ENCODE measurements around the gene PGAP6.
"Not testable (repeated sequence)": the region's sequence is repeated elsewhere in the genome, so short reads cannot be mapped to it uniquely, and the experiment has no call there.

The PGAP6 gene

DNA sequence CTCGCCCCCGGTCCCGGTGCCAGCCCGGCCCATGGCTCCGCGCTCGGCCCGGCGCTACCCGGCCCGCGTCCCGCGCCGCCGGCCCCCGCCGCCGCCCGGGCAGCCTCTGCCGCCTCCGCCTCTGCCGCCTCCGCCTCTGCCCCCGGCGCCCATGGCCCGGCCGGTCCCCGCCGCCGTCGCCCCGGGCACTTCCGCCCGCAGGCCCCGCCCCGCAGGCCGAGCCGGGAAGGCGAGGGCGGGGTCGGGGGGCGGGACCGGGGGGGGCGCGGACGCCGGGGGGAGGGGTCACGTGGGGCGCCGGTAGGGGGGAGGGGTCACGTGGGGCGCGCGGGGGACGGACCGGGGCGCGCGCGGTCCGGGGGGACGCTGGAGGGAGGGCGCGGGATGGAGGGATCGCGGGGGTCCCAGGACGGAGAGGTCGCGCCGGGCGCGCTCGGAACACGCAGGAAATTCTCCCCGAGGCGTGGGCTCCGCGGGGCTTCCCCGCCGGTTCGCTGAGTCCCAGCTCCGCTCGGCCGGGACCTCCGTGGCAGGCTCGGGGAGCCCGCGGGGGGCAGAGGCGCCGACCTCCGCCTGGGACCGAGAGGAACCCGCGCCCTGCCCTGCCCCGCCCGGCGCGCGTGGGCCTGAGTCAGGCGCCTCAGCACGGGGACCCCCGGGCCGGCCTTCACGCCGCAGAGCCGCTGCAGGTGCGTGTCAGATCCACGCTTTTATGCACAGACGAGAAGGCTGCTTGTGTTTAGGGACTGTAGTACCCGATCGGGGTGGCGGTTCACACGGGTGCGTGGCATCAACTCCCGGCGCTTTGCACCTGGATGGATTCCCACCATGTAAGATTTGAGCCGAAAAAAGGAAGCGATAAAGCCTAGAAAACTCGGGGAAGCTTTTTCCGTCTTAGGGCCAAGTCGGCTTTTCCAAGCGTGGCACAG lies at the start of gene PGAP6:
PGAP6 (minus strand) TSS at position 190 of the 929 bp plus-strand sequence; CDS start at position 33, 157 bp downstream.
- peak; percentile 69 for DNase-seq (ENCODE audit: low read depth)

- DNase-seq (ENCODE audit: low read depth), result no peak
Measured at GRCh38 chr16:430904-431303, 49.1 kb upstream of the PGAP6 start.

- DNase-seq (ENCODE audit: low read depth), result no peak
Measured at GRCh38 chr16:427250-427649, 45.5 kb upstream of the PGAP6 start.

GRCh38 chr16:426906-427249 lies 45.1 kb upstream of the PGAP6 start:
- DNase-seq (ENCODE audit: low read depth), result no peak

GRCh38 chr16:426115-426905 lies 44.5 kb upstream of the PGAP6 start:
- no peak for DNase-seq (ENCODE audit: low read depth)

GRCh38 chr16:425740-426114 lies 43.9 kb upstream of the PGAP6 start:
- no peak for DNase-seq (ENCODE audit: low read depth)

- peak; percentile 72 for DNase-seq (ENCODE audit: low read depth)
Measured at GRCh38 chr16:425082-425718, 43.4 kb upstream of the PGAP6 start, which contains the start of gene RAB11FIP3. Gene RAB11FIP3 (plus strand): TSS chr16:425649. CDS start chr16:426007, 358 bp downstream.

GRCh38 chr16:424623-425081 lies 42.9 kb upstream of the PGAP6 start:
- no peak for DNase-seq (ENCODE audit: low read depth)

DNA sequence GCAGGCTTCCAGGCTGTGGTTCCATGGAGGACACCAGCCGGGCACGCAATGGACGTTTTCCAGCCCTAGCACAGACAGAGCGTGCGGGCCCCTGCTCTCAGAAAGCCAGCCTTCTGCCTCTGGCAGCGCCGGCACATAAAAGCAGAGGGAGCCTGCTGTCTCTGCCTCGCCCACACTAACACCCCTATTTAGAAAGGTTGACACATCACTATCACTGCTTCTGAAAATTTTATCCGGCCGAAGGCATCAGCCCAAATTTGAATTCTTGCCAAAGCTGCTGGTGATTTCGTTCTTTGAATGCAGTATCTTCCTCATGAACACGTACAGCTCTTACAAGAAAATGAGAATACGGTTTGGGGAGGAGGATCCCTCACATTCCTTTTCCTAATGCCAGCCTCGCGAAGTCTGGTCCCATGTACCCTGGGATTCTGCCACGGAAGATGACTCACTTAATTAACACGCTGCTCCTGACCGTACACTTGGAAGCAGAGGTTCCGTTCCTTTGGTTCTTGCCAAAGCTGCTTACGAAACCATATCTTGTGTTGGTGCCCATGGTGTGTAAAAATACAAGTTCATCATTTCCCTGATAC lies 42.4 kb upstream of the PGAP6 start:
- DNase-seq (ENCODE audit: low read depth), result no peak

DNA sequence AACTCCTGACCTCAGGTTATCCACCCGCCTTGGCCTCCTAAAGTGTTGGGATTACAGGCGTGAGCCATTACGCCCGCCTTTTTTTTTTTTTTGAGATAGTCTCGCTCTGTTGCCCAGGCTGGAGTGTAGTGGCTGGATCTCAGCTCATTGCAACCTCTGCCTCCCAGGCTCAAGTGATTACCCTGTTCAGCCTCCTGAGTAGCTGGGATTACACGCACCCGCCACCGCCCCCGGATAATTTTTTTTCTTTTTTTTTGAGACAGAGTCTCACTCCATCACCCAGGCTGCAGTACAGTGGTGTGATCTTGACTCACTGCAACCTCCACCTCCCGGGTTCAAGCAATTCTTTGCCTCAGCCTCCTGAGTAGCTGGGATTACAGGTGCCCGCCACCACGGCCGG lies 40.4 kb upstream of the PGAP6 start:
- DNase-seq (ENCODE audit: low read depth), result not testable (repeated sequence)

GRCh38 chr16:415170-415498 lies 33.4 kb upstream of the PGAP6 start:
- not testable (repeated sequence) for DNase-seq (ENCODE audit: low read depth)

DNA sequence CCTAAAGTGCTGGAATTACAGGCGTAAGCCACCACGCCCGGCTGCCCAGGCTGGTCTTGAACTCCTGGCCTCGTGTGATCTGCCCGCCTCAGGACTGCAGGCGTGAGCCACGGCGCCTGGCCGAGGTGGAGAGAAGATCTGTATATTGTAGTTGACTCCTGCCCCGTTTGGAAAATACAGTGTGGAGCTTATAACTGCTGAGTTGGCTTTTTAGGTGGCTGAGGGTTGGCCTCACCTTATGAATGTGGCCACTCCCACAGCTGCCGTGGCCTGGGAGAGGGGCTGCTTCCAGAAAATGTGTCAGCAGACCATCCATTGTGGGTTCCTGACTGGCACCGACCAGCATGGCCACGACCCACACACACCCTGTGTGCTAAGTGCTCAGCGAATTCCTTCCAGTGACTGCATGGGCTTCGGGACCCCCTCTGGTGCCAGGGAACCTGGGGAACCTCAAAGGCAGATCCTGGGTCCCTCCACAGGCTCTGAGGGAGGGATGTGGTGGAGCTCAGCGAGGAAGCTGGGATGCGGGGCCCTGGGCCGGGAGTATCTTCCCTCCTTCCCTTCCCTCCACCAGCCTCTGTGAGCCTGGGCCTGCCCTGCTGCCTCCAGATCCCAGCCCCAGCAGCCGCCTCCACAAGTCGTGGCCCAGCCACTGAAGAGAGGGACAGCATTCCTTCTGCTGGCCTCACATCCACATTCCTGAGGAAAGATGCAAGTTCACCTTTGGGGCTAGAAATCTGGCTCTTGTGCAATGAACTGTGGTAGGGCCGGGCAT lies 32.8 kb upstream of the PGAP6 start:
- no peak for DNase-seq (ENCODE audit: low read depth)

GRCh38 chr16:411576-412265 lies 29.9 kb upstream of the PGAP6 start:
- no peak for DNase-seq (ENCODE audit: low read depth)

DNA sequence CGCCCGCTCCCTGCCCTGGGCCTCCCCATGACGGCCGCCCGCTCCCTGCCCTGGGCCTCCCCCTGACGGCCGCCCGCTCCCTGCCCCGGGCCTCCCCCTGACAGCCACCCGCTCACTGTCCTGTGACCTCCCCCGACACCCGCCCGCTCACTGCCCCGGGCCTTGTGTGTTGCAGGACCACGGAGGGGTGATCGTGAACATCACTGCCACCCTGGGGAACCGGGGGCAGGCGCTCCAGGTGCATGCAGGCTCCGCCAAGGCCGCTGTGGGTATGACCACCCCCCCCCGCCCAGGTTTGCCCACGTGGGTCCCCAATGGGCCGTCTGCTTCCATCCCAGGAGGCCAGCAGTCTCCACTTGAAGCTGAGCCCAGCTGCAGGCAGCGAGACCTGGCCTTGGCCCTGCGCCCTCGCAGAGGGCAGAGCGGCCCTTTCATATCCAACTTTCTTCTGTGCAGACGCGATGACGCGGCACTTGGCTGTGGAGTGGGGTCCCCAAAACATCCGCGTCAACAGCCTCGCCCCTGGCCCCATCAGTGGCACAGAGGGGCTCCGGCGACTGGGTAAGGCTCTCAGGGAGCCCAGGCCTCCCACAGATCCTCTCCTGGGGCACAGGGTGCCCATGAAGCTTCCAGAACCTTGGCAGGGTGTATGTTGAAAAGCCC lies 28.9 kb upstream of the PGAP6 start:
- DNase-seq (ENCODE audit: low read depth), result no peak

GRCh38 chr16:407253-407652 lies 25.5 kb upstream of the PGAP6 start:
- no peak for DNase-seq (ENCODE audit: low read depth)

- DNase-seq (ENCODE audit: low read depth), result no peak
Measured at GRCh38 chr16:405548-406506, 24.0 kb upstream of the PGAP6 start.

DNA sequence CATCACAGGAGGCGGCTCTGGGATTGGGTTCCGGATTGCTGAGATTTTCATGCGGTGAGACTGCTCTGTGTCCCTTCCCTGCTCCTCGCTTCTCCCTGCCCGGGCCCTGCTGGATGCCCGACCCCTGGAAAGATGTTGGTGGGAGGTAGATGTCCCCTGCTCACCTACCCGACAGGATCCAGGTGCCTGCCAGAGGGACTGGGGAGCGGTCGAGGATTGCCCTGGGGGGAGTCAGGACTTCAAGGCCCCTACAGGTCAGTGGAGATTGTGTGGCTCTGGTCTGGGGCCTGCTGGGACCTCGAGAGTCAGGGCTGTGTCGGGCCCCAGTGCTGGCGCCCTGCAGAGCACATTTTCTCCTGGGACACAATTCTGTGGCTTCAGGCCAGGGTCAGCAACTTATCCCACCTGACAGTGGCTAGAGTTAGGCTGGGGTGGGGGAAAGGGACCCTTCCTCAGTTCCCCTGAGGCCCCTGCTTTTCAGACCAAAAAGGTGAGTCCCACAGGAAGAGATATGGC lies 23.3 kb upstream of the PGAP6 start:
- no peak for DNase-seq (ENCODE audit: low read depth)

GRCh38 chr16:401468-402348 lies 19.9 kb upstream of the PGAP6 start, which contains the start of gene DECR2:
Gene DECR2 (plus strand): TSS chr16:401885. CDS start chr16:401964, 79 bp downstream.
- DNase-seq (ENCODE audit: low read depth), result peak; percentile 100
